Progenitor cell of endocrine pancreas (in vitro differentiated cells): Measurements from ENCODE around the gene SNX9. TPM values are rescaled to one million over a fixed set of nuclear protein-coding genes. Genes with fewer than 3 reads are reported as not detected.
A peak's percentile ranks its signal among the peaks of the same experiment; 100 is the strongest.
"Not testable (repeated sequence)": the region's sequence is repeated elsewhere in the genome, so short reads cannot be mapped to it uniquely, and the experiment has no call there.

Experiments used
- DNase-seq: peaks from one replicate; pipeline ENCODE4 v3.0.0; 2021; ENCODE audit warnings: low spot score; ENCODE audit not compliant: unreplicated experiment
- H3K27ac Mint-ChIP-seq: 2 replicates; pipeline ENCODE4 v1.8.0; 2021; ENCODE audit warnings: mild to moderate bottlenecking, moderate library complexity, mixed read lengths
- H3K27me3 Mint-ChIP-seq: 2 replicates; pipeline ENCODE4 v1.8.0; 2021; ENCODE audit warnings: mixed read lengths
- H3K36me3 Mint-ChIP-seq: 2 replicates; pipeline ENCODE4 v1.8.0; 2022; ENCODE audit warnings: mixed read lengths; ENCODE audit not compliant: insufficient read depth
- H3K4me1 Mint-ChIP-seq: 2 replicates; pipeline ENCODE4 v1.8.0; 2021; ENCODE audit warnings: low read depth, mixed read lengths
- H3K4me3 Mint-ChIP-seq: 2 replicates; pipeline ENCODE4 v1.8.0; 2021; ENCODE audit warnings: low read depth, mild to moderate bottlenecking, moderate library complexity, mixed read lengths
- H3K9me3 Mint-ChIP-seq: 2 replicates; pipeline ENCODE4 v1.8.0; 2021; ENCODE audit warnings: low read depth, mixed read lengths
- total RNA-seq: library from RNA; stranded (reverse); gene quantifications from 2 replicates; pipeline ENCODE4 v1.2.1, GENCODE V29; 2021
- TF ChIP-seq, protein P1 (sequence below): fragments of 200-600 bp; sonication (generic); IDR thresholded peaks from one replicate; pipeline ENCODE4 v1.5.0; 2021; ENCODE audit warnings: antibody characterized with exemption, mild to moderate bottlenecking; ENCODE audit not compliant: unreplicated experiment

Gene SNX9
- total RNA-seq, 1 donor from 2014 or later = 29.3 TPM

GRCh38 chr6:157895585-157895984 is 72.5 kb downstream of the SNX9 start:
- H3K4me3 Mint-ChIP-seq = no peak overlapping the region

DNA sequence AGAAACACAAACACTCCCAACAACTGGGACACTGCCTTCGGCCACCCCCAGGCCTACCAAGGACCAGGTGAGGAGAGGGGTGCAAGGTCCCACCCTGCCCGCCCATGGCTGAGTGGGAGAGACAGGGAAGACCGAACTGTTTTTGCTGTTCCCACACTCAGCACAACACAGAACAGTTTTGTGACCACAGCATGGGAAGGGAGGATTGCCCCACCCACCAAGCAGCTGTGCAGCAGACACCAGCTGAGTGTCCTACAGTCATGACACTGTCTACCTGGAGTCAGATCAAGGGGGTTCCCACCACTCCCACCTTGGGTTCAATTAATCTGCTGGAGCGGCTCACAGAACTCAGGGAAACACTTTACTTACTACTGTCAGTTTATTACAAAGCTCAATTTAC is 73.9 kb downstream of the SNX9 start:
- Mint-ChIP-seq H3K36me3 (peaks cover 21% of the 10 kb centered on the region), H3K9me3 (no peaks in the 10 kb centered on the region), H3K27me3 (no peaks in the 10 kb centered on the region), H3K4me1 (peaks cover 7% of the 10 kb centered on the region), H3K4me3 (no peak overlapping the region), H3K27ac (no peak overlapping the region)
- TF ChIP-seq, protein P1, sequence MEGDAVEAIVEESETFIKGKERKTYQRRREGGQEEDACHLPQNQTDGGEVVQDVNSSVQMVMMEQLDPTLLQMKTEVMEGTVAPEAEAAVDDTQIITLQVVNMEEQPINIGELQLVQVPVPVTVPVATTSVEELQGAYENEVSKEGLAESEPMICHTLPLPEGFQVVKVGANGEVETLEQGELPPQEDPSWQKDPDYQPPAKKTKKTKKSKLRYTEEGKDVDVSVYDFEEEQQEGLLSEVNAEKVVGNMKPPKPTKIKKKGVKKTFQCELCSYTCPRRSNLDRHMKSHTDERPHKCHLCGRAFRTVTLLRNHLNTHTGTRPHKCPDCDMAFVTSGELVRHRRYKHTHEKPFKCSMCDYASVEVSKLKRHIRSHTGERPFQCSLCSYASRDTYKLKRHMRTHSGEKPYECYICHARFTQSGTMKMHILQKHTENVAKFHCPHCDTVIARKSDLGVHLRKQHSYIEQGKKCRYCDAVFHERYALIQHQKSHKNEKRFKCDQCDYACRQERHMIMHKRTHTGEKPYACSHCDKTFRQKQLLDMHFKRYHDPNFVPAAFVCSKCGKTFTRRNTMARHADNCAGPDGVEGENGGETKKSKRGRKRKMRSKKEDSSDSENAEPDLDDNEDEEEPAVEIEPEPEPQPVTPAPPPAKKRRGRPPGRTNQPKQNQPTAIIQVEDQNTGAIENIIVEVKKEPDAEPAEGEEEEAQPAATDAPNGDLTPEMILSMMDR = no peak
- DNase-seq = no peak

More at GRCh38 chr6:157895585-157895984, 72.5 kb downstream of the SNX9 start:
- no peak overlapping the region for H3K27ac Mint-ChIP-seq
- TF ChIP-seq, protein P1 = no peak
- no peaks in the 10 kb centered on the region for H3K27me3 Mint-ChIP-seq
- no peaks in the 10 kb centered on the region for H3K9me3 Mint-ChIP-seq
- no peak for DNase-seq
- peaks cover 21% of the 10 kb centered on the region for H3K36me3 Mint-ChIP-seq
- peaks cover 11% of the 10 kb centered on the region for H3K4me1 Mint-ChIP-seq

DNA sequence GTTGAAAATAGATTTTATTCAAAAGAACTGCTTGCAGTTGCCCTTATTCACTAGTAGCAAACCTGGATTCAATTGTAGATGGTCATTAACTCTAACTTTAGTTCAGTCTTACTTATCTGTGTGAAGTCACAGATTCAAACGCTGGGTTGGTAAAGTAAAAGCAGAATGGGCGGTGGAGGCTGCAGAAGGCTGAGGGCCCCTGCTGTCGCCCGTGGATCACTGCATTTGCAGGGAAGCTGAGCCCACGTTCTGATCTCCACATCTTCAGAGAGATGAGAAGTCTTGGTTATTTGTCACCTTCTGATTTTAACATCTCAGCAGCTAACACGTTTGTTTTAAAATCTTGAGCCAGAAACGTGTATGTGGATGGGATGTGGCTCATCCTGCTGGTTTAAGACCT is 75.1 kb downstream of the SNX9 start:
- peaks cover 18% of the 10 kb centered on the region for H3K36me3 Mint-ChIP-seq
- no peaks in the 10 kb centered on the region for H3K9me3 Mint-ChIP-seq
- no peaks in the 10 kb centered on the region for H3K27me3 Mint-ChIP-seq
- peak overlapping the region; percentile 76 for H3K27ac Mint-ChIP-seq
- TF ChIP-seq, protein P1 = peak; percentile 25
- H3K4me1 Mint-ChIP-seq = peaks cover 3% of the 10 kb centered on the region
- H3K4me3 Mint-ChIP-seq = no peak overlapping the region
- no peak for DNase-seq

- peak overlapping the region; percentile 76 for H3K27ac Mint-ChIP-seq
- no peak overlapping the region for H3K4me3 Mint-ChIP-seq
- peaks cover 3% of the 10 kb centered on the region for H3K4me1 Mint-ChIP-seq
- peaks cover 20% of the 10 kb centered on the region for H3K36me3 Mint-ChIP-seq
- no peaks in the 10 kb centered on the region for H3K27me3 Mint-ChIP-seq
- TF ChIP-seq, protein P1 = no peak
- no peaks in the 10 kb centered on the region for H3K9me3 Mint-ChIP-seq
- DNase-seq = no peak
Observed at GRCh38 chr6:157898640-157899039, 75.6 kb downstream of the SNX9 start.

DNA sequence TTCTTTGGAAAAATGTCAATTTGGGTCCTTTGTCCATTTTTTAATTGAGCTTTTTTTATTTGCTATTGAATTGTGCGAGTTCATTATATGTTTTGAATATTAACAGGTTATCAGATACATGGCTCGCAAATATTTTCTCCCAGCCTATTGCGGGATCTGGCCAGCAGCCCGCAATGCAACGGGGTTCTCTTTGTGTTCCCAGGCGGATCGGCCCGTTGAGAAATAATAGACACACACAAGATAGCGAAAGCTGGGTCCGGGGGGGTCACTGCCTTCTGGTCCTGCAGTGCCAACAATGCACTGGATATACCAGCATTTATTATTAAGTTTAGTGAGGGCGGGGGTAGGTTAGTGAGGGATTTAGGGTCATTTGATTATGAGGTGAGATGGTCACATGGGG is 77.2 kb downstream of the SNX9 start:
- not testable (repeated sequence) for H3K4me3 Mint-ChIP-seq, DNase-seq, H3K27me3 Mint-ChIP-seq, H3K9me3 Mint-ChIP-seq, H3K4me1 Mint-ChIP-seq, H3K27ac Mint-ChIP-seq
- H3K36me3 Mint-ChIP-seq = peaks cover 22% of the 10 kb centered on the region

DNA sequence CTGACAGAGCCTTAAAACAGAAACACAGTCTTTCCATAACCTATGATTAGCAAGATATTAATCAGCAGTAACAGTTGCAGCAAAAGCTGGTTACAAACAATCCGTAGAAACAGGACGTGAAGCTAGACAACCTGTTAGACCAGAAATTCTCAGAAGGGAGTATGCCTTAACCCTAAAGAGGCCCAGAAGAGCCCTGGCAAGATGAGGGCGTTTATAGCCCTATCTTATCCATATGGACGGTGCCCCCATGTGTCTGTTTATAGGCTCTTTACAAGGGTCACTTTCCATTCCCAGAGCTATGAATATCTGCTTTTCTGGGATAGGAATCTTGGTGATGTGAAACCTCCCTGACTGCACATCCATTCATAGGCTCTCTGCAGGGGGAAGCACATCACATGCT is 77.7 kb downstream of the SNX9 start:
- H3K36me3 Mint-ChIP-seq = peaks cover 22% of the 10 kb centered on the region
- not testable (repeated sequence) for H3K27me3 Mint-ChIP-seq, DNase-seq, H3K27ac Mint-ChIP-seq, H3K4me3 Mint-ChIP-seq, H3K9me3 Mint-ChIP-seq, H3K4me1 Mint-ChIP-seq
